Left renal pelvis (tissue), 4 donors: Measurements from ENCODE around the gene GSTP1. TPM values are rescaled to one million over a fixed set of nuclear protein-coding genes. Genes with fewer than 3 reads are reported as not detected.
"Not testable (repeated sequence)": the region's sequence is repeated elsewhere in the genome, so short reads cannot be mapped to it uniquely, and the experiment has no call there.

Experiments used
- DNase-seq, 4 donors: peaks; one replicate each; pipeline ENCODE4 v3.0.0-alpha.2; 2013; ENCODE audit warnings: low read depth in 4 of 4, low spot score in 3 of 4
- polyA plus RNA-seq, 4 donors: library from polyadenylated mRNA; unstranded; fragments of 120-200 nt; gene quantifications; one replicate each; pipeline ENCODE4 v1.2.1, GENCODE V29; 2013; ENCODE audit not compliant: insufficient read length in 4 of 4

The GSTP1 gene
- polyA plus RNA-seq, 4 donors, result 560 to 818 (median 731) TPM

GRCh38 chr11:67562963-67563704 is 20.5 kb upstream of the GSTP1 start:
- DNase-seq, result no peak

DNA sequence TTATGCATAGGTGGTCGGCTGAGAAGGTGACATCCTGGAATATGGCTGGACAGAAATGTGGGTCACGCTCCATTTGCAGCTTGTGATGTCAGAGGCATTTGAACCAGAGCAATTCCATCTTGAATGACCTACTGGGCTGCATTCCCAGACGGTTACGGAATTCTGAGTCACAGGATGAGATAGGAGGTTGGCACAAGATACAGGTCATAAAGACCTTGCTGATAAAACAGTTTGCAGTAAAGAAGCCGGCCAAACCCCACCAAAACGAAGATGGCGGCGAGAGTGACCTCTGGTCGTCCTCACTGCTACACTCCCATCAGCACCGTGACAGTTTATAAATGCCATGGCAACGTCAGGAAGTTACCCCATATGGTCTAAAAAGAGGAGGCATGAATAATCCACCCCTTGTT is 19.9 kb upstream of the GSTP1 start:
- not testable (repeated sequence) for DNase-seq

DNA sequence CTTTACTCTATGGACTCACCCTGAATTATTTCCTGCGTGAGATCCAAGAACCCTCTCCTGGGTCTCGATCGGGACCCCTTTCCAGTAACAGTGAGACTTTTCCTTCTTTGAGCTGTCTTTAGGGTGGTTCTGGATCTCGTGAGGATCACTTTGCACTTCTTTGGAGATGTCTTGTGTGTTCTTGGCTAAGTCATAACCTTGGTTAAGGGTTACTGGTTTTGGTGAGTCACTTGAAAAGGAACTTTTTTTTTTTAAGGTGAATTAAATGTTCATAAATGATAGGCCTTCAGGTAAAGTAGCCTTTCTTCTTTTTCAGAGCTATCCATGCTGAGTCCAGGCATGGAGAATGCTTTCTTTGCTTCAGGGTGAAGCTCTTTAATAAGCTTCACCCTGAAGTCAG is 19.4 kb upstream of the GSTP1 start:
- no peak for DNase-seq

- no peak for DNase-seq
Observed at GRCh38 chr11:67571443-67571842, 12.2 kb upstream of the GSTP1 start.

- no peak for DNase-seq
Observed at GRCh38 chr11:67572305-67572704, 11.3 kb upstream of the GSTP1 start.

DNA sequence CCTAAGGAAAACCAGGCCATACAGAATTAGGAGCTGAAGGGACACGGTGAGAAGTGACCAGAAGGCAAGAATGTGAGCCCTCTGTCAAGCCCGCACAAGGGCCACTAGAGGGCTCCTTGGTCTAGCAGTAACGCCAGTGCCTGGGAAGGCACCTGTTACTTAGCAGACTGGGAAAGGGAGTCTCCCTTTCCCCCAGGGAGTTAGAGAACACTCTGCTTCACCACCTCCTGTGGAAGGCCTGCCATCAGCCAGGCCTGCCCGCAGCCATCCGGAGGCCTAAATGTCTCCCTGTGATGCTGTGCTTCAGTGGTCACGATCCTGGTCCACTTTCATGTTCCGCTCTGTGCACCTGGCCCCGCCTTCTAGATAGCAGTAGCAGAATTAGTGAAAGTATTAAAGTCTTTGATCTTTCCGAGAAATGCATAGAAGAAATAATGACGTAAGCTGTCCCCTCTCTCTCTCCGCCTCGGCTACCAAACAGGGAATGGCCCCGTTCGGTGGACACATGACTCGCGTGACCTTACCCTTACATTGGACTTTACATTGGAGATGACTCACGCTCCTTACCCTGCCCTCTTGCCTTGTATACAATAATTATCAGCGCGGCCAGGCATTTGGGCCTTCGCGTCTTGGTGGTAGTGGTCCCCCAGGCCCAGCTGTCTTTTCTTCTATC is 10.7 kb upstream of the GSTP1 start:
- no peak for DNase-seq

GRCh38 chr11:67574938-67575337 is 8.7 kb upstream of the GSTP1 start:
- DNase-seq, result no peak

GRCh38 chr11:67576735-67577475 is 6.7 kb upstream of the GSTP1 start:
- DNase-seq, result no peak

DNA sequence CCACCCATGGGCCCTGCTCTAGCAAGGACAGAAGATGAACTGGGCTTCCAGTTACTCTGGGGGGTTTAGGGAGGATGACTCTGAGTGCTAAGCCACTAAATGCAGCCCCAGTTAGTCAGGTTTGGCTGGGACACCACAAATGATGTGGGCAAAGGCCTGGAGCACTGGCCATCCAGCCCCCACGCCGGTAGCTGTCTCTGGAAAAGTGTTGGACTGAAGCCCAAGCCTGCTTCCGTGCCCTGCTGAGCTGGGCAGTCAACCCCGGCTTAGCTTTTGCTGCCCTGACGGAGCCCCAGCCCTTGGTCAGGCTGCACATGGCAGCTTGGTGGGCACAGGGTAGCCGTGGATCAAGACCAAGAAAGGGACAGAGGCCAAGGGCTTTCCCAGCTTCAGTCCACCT is 5.7 kb upstream of the GSTP1 start:
- no peak for DNase-seq

- DNase-seq, result no peak
Observed at GRCh38 chr11:67581469-67581868, 2.1 kb upstream of the GSTP1 start.

GRCh38 chr11:67582011-67582410 is 1.6 kb upstream of the GSTP1 start:
- DNase-seq, result no peak

GRCh38 chr11:67584205-67584880 is 731 bp downstream of the GSTP1 start:
- no peak for DNase-seq

GRCh38 chr11:67584881-67585873 is 1.6 kb downstream of the GSTP1 start:
- no peak for DNase-seq

DNA sequence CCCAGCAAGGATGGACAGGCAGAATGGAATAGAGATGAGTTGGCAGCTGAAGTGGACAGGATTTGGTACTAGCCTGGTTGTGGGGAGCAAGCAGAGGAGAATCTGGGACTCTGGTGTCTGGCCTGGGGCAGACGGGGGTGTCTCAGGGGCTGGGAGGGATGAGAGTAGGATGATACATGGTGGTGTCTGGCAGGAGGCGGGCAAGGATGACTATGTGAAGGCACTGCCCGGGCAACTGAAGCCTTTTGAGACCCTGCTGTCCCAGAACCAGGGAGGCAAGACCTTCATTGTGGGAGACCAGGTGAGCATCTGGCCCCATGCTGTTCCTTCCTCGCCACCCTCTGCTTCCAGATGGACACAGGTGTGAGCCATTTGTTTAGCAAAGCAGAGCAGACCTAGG is 2.3 kb downstream of the GSTP1 start:
- no peak for DNase-seq

- DNase-seq, result no peak
Observed at GRCh38 chr11:67586568-67587250, 3.1 kb downstream of the GSTP1 start.

DNA sequence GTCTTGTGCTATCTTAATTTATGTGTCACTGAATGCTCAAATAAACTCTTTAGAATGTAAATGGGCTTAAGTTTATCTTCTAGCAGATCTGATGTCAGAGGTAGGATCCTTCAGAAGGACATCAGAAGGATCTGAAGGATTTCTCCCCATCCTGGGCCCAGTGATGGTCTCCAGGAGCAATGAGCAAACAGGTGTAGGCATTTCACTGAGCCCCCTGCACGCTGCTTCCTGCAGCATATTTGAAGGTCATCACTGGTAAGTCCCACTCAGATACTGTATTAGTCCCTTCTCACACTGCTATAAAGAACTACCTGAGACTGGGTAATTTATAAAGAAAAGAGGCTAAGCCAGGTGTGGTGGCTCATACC is 4.5 kb downstream of the GSTP1 start:
- no peak for DNase-seq

DNA sequence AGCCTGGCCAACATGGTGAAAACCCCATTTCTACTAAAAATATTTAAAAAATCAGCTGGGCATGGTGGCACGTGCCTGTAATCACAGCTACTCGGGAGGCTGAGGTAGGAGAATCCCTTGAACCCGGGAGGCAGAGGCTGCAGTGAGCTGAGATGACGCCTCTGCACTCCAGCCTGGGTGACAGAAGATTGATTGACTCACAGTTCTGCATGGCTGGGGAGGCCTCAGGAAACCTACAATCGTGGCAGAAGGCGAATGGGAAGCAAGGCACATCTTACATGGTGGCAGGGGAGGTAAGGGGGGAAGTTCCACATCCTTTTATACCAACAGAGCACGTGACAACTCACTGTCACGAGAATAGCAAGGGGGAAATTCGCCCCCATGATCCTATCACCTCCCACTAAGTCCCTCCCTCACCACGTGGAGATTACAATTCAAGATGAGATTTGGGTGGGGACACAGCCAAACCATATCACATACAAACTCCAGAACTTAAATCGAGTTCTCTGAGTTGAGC is 5.3 kb downstream of the GSTP1 start:
- DNase-seq, result not testable (repeated sequence)

DNA sequence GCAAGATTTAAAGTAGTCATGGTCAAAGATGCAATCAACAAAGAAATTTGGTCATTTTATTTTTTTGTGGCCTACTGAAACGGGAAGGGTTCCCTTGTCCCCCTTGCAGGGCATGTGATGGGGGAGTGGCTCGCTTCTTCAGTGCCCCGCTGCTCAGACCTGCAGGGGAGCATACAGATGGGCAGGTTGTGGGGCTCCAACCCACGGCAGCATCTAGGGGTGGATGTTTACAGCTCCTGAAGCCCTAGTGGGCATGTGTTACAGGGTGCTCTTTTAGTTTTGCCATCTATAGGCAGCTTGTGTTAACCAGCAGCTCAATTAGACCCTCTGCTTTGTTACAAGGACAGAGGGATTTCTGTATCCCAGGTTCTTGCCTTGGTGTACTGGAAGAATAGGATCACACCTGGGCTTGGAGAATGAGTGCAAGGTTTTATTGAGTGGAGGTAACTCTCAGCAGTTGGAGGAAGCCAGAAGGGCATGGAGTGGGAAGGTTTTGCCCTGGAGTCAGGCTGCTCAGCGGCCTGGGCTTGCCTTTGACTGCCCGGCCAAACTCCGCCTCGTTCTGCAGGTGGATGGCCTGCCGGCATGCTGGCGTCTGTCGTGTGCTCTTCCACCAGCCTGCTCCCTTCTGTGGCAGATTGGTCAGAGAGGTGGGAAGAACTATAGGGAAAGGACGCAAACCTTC is 9.4 kb downstream of the GSTP1 start:
- DNase-seq, result no peak

DNA sequence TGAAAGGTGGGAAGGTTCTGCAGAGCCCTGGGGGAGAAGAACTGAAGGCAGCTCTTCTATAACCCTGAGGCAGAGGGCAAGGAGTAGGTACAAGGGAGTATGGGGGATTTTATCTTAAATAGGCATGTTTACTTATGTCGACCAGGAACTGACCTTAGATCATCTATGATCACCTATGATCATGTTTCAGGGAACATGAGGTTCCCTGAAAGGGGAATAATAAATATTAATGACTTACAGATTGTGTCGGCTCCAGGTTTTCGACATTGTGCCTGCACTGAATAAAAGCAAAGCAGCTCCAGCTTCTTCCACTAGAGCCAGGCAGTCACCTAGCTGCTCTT is 9.9 kb downstream of the GSTP1 start:
- DNase-seq, result no peak
